T47D (cell line): ENCODE measurements around the gene EVI5.

Experiments used
- DNase-seq, 2 experiments: peaks; one replicate each; pipeline versions ENCODE4 v3.0.0 to v3.0.0-alpha.2; 2011 to 2012; ENCODE audit warnings: low read depth in 1 of 2, low spot score in 1 of 2
- JUND ChIP-seq: IDR thresholded peaks from 2 replicates; pipeline ENCODE4 v1.6.1; 2012; ENCODE audit warnings: low read depth
- in situ Hi-C: cut with HindIII; loops from 2 replicates; pipeline ENCODE4 v1.10.0; 2016; ENCODE audit warnings: low sequenced_read_pairs, low pct_unique_long_range_greater_than_20kb

Gene EVI5

DNA sequence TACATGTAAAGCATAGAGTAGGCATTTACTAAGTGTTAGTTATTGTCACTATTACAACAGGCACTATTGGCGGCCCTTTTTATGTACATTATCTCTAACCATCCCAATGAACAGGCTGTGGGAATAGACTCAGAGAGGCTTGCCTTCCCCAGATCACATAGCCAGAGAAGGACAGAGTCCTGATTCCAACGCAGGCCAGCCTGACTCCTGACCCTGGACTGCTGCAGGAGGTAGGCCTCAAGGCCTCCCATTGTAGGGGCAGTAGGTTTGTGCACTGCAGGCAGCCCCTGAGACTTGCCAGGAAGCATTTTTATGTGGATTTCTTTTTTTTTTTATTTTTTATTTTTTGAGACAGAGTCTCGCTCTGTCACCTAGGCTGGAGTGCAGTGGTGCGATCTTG is 291.8 kb downstream of the EVI5 start:
- no peak for TF ChIP-seq JUND
- no peak for DNase-seq
- in situ Hi-C loops = no loop called here

DNA sequence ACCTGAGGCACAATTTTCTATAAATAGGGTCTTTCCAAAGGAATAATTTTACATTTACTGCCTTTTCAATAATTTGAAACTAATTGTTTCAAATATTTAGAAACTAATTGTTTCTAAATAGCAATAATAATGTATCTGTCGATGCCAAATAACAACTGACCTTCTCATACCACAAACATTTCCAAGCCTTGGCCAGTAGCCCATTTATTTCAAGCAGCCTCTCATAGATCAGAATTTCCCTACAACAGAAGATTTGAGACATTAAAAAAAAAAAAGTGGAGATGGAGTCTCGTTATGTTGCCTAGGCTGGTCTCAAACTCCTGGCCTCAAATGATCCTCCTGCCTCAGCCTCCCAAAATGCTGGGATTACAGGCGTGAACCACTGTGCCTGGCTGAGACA is 296.1 kb downstream of the EVI5 start:
- no peak for DNase-seq
- in situ Hi-C loops = no loop called here
- TF ChIP-seq JUND = no peak

DNA sequence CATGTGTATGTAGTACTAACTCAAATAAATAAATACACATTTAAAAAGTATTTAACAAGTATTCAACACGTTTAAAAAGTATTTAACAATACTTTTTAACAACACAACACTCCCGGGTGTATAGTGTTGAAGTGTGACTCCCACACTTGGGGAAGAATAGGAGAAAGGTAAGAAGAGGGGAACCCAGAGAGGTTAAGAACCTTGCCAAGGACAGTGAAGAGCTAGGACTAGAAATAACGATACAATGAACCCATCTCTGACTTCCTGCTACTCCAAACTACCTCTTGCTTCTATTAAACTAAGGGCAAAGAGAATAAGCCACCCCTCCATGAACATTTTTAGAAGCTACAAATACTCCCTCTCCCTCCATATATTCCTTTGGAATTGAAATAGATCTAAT is 296.5 kb downstream of the EVI5 start:
- in situ Hi-C loops = no loop called here
- DNase-seq = no peak

DNA sequence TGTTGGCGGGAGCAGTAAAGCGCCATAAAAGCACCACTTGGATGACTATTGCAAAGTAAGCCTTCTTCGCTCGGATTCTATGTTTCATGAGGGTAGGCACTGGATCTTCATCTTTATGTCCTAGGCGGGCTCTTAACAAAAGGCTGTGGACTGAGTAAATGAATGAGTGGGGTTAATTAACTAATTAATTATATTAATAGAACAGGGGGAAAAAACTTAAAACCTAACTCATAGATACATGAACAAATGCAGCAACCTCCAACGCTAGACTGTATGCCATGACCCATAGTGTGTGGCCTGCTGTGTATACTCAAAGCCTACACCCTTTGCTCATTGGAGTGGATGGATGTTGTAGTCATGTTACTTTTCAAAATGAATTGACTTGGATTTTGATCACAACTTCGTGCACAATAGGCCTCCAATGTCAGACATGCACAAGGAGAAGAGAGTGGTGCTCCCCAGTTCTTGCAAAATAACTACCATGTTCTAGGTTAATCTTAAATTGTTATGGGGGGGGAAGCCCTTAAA is 297.8 kb downstream of the EVI5 start:
- no peak for TF ChIP-seq JUND
- in situ Hi-C loops = no loop called here
- no peak for DNase-seq

More for the DNA sequence above, 296.5 kb downstream of the EVI5 start:
- TF ChIP-seq JUND = no peak

DNA sequence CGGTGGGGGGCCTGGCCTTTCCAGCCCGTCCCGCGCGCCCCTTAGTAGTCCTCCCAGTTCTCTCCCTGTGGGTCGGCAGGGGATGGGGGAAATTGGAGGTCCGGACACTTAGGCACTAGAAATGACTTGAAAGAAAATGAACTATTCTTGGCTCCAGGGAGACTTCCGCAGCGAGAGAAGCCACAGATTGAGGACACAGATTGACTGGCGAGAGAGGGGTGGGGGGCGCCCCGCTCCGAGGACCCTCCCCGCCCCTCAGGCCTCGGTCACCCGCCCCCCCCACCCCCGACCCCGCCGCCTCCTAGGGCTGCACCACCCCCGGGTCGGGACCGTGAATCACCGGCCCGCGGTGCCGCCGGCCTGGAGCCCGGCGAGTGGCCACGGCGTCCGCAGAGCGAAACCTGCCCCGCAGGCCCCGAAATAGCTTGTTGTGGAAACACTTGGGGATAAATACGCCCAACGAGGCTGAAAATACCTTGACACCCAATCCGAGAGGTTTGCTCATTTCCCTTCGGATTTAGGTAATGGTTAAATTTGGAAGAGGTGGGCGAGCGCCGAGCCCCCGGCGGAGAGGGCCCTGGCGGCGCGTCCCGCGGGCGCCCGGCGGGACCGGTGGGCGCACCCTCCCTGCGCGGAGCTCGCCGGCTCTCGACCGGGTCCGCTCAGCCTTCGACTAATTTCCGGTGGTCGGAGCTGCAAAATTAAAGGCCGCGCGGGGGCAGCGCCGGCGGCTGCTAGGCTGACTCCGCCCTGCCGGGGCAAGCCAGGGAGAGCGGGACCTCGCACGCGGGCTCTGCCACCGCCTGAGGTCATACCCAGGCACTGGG is 298.4 kb downstream of the EVI5 start, which contains the start of gene GFI1:
Gene GFI1, minus strand, starts transcription at position 675 of the 827 bp plus-strand sequence. CDS start 3,438 bp downstream, outside the sequence.
- TF ChIP-seq JUND = no peak
- DNase-seq = no peak
- in situ Hi-C loops = no loop called here

DNA sequence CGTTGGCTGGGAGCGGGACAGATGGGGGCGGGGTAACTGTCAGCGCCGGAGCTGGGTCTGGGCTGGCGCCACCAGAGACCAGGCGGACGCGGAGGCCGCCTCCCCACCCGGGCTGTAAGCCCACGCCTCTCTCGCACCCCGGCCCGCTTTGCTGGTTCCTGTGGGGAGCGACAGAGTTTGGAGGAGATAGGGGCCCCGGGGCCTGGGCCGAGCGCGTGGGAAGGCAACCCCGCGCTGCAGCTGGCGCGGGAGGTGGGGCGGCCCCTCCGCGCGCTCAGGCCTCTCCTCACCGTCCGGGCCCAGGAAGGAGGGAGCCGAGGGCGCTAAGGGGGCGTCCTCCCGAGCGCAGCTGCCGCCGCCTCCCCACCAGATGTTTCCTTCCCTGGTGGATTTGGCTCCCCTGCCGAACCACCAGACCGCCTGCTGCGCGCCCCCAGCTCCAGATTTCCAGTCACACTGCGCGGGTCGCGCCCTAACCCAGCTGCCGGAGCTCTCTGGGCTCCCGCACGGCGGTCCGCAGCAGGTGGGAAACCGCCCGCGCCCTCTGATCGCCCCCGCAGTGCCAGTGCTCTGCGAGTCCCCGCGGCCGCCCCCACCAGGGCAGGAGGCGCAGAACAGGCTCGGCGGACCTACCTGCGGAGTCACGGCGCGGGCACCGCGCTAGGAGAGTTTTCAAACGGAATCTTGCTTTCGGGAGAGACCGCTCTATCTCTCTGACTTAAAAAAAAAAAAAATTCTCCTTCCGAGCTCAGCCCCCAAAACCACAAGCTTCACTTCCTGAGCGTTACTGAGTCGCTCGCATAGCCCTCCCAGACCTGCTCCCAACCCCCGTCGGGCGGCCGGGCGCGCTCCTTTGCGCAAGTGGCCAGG is 299.3 kb downstream of the EVI5 start:
- in situ Hi-C loops = no loop called here
- TF ChIP-seq JUND = no peak

DNA sequence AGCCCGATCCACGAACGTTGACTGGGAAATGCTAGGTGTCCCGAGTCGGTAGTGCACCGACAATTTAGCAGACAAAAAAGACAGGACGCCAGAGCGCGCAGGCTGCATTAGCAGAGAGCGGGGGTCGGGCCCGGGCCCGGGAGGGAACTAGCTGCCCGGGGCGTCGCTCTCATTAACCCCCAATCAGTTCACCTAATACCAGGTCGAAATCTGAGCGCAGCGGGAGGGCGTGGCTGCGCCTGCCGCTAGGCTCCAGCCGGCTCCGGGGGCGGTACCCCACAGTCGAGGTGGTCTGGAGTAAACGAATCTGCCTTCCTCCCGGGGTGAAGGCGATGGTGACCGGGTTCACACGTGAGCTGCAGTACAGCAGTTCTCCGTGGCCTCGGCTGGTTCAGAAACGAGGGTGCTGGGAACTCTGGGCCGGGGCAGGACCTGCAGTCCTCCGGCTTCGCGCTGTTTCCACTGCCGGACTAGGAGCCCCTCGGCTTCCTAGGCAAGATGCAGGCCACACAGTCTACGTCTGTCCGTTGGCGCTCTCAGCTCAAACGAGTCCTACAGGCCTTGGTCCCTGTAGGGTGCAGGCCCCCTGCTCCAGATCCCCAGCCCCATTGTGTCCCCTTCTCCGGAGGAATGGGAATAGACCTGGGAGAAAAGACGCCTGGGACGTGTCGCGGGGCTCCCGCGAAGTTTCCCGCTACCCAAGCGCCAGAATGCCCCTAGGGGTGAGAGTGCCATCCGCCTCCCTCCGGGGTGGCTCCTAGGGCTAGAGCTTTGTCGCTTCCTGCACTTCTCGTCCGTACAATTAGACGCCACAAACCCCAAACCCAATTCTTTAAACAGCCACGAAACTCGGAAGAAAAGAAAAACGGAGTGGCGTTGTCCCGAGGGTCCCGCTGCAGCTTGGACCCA is 300.2 kb downstream of the EVI5 start:
- DNase-seq = no peak
- TF ChIP-seq JUND = no peak
- in situ Hi-C loops = no loop called here

More for the DNA sequence above, 299.3 kb downstream of the EVI5 start:
- DNase-seq = no peak

DNA sequence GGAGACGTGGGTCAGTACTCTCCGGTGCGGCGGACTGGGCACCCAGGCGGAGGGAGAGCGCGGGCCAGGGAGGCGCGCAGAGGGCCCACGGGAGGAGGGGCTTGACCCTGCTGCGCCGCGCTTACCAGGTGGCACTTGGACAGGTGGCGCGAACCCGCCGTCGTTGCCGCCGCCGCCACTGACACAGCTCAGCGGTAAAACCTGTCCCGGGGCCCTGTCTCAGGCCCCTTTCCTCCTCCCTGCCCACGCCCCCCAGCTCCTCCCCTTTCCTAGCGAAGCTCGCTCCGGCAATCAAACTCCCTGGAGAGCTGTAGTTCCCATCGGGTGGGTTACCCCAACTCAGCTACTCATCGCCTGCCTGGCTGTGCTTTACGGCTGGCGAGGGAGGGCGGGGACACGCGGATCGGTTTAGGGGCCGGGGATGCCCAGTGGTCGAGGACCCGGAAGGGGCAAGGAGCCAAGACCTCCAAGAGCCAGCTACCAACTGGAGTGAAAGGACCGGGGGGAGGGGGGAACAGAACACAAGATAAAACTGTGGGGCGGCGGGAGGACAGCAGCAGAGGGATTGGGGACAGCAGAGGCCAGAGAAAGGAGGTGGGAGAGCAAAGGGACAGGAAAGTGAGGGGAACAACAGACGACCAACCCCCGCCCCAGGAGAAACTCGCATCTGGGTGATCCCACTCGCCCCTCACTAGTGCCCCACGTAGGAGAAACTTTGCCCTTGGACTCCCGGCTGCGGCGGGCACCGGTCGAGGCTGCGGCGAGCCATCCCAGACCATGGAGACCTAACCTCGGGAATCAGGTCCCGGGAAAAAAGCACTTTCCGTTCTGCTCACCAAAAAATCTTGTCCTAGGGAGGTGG is 301.1 kb downstream of the EVI5 start:
- DNase-seq = no peak
- no peak for TF ChIP-seq JUND
- in situ Hi-C loops = no loop called here

DNA sequence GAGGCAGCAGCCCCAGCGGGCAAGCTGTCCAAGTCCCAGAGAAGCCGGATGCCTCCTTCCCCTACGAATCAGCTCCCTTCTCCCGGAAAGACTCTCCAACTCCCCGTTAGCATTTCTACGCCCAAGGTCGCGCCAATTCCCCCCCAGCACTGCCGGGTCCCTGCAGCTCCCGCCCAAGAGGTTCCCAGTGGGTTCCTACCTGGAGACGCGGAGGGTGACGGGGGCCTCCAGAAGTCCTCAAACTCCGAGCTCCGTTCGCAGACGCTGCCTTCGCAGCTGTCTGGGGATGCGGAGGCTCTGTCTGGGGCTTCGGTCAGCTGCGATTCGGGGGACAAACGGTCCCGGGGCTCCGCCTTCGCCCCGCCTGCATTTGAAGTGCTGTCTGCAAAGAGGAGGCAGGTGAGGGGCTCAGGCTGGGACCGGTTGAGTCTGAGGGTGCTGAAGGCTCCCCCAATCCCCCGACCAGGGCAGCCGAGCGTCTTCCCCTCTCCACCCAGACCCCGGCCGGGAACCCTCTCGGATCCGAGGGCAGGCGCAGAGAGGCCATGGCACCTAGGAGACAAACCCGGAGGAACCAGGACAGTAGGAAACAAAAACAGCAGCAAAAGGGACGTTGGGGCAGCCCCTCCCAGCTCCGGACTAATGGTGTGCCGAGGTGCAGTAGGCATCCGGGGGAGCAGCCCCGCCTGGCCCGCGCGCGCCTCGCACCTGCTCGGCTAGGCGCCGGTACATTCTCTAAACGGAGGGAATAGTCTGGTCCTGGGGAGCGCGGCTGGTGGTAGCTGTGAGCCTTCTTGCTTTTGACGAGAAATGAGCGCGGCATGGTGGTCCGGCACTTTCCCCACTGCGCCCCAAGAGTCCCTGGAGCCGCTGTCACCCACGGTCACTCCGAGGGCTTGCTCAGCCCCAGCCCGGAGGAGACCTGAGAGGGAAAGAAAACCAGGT is 302.0 kb downstream of the EVI5 start:
- no peak for DNase-seq
- in situ Hi-C loops = no loop called here
- TF ChIP-seq JUND = no peak

DNA sequence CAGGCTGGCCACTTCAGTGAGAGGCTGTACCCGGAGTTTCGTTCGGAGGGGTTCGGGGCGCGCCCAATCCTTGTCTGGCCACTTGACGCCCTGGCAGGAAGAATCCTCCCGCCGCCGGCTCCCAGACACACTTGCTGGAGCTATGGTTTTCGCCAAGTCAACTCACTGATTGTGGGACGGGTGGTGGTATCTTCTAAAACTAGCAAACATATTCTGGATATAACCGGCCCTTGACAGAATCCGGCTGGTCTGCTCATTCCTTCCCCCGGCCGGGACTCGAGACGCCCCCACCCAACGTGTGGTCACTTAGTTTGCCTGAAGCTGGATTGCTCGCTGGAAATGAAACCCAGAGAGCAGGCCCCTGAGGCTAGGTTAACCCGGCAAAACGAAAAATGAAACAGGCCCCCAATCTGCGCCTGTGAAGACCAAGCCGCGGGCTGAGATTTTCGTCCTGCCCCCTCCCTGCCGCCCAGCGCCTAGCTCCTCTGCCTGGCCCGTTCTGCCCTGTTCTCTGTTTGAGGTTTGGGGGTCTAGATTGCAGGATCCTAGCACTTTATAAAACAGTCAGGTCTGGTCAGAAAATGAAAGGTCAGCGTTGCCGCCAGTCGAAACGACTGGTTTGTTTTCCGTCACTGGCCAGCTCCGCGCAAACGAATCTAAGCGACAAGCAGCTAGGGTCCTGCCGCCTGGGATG is 302.8 kb downstream of the EVI5 start:
- TF ChIP-seq JUND = no peak
- no peak for DNase-seq
- in situ Hi-C loops = no loop called here
